NCI-H187 treated with DMSO at 0.1 percent for 48 hours (cell line): ENCODE results near the gene KRTAP10-6.
A peak's percentile ranks its signal among the peaks of the same experiment; 100 is the strongest.
"Not testable (repeated sequence)": the region's sequence is repeated elsewhere in the genome, so short reads cannot be mapped to it uniquely, and the experiment has no call there.

ENCODE experiments used
- DNase-seq: peaks from one replicate; lab custom pipeline; 2025; lab: John Stamatoyannopoulos, UW

KRTAP10-6 gene

DNA sequence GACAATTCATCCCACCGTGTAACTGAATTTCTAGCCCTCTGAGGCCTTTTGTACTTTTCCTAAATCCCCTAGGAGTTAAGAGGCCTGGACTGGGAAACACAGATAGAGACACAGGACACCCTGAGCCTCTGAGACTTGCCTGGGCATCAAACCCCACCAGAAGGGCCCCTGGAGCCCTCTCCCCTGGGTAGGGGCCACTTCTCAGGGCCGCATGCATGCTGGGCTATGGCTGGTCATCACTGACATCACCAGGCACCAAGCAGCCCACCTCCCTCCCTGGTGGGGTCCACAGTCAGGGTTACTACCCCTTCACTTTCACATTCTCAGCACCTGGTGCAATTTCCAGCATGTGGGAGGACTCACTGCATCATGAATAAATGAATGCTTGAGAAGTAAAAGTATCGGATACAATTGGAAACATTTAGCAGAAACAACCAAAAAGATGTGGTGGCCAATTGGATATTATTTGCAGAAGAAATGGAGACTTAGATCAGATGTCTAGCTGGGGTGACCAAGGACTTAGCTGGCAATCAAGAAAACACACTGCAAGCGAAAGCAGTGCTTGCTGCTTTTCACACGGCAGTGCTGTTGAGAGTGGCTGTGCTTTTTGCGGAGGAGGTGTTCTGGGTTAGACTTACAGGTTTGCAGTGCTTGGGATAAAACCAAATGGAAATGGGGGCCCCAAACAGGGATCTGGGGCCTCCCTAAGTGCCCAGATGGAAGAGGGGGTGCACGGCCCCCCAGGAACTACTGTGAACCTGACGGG is 7.1 kb upstream of the KRTAP10-6 start:
- DNase-seq, result no peak

DNA sequence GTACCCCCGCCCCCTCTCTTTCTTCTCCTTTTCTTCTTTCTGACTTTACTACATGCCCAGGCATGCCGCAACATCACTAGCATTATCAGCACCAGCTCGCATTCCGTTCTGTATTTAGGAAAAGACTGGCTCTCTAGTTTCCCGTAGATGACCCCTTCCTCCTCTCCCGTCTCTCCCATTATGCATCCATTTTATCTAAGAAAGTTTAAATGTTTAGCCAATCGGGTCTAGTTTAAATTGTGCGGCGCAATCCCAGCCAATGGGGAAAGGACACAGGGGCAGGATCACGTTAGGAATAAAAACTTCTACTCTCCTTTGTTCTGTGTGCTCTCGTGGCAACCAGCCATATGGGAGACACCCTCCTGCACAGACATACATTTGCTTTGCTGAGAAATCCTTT is 5.8 kb upstream of the KRTAP10-6 start:
- no peak for DNase-seq

DNA sequence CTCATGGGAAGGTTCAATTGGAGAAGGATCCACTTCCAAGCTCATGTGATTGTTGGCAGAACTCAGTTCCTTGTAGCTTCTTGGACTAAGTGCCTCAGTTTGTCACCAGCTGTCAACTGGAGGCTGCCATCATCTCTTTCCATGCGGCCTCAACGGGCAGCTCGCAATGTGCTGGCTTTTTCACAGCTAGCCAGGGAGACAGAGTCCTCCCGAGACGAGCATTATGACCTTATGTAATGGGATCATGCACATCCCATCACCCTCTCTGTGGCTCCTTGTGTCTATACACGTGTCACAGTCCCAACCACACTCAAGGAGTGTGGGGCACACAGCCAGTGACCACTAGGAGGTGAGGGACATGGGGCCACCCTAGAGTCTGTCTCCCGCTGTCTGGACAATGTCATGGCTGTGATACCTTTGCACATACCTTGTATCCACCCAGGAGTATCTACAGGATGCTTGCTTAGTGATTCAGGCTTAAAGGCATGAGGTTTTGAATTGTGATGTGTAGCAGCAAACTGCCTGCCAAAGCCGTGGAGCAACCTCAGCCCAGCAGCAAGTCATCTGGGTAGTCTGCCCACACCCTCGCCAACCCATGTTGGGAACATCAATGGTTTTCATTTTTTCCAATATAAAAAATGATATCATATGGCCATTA is 3.9 kb upstream of the KRTAP10-6 start:
- no peak for DNase-seq

DNA sequence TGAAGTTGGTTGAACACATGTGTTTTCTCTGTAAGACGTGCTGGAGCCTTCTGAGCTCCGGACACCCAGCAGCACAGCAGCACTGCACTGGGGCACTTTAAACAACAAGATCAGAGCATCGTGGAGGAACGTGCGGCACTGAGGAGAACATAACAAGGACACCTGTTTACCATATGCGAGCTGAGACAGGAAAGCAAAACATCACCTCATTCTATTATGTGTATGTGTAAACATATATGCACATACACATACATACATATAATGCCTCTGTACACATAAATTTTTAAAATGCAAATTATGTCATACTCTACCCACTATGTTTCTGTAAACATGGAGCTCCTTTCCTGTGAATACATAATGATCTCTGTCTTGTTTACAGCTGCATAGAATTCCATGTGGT is 3.2 kb upstream of the KRTAP10-6 start:
- no peak for DNase-seq

DNA sequence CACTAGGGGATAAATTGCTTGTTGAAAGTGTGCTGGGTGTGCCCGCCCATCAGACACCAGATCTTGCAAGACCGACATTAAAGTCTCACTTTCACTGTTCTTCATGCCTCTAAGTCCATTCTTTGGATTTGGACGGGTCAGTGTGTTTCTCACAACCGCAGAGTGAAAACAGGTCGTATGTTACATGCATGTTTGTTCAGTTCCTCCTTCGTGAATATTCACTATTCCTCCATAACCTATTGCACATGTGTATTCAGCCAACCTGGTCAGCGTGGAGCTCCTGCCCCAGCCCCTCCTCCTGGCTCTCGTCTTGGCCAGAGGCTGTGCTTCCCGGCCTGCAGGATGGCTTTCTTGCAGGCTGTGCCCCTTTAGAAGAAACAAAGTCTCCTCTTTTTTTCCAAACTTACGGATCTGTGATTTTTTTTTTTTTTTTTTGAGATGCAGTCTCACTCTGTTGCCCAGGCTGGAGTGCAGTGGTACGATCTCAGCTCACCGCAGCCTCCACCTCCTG is 2.2 kb upstream of the KRTAP10-6 start:
- no peak for DNase-seq

DNA sequence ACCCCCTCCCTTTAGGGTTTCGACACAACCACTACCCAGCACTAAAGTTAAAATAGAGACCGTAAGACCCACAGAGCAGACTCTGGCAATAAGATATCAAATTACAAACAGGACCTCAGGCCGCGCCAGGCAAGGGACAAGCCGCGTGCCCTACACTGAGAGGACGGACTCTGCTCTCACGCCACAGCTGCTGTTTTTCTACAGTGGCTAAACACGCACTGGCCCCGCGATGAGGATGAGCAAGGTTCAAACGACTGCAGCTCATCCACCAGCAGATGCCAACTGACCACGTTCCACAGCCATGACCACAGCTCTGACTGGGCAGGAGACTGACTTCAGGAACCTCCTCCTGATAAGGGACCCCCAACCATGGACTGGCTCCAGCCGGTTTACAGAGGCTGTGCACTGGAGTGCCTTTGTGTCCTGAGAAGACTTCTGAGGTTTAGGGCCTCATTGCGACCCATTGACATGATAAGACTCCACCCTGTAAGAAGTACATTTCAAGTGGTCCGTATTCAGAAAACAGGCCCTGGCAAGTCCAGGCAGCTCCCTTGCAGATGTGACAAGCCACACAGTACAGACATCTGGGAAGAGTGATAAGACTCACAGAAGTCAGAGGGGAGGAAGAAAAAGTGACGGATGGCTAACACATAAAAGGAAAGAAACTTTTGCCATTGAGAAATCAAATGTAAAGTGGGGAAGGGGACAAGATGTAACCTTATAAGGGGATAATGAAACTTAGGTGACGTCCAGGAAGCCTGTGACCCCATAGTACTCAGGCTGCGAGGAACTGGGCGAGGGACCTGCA is 1.5 kb upstream of the KRTAP10-6 start:
- DNase-seq, result peak; percentile 56

DNA sequence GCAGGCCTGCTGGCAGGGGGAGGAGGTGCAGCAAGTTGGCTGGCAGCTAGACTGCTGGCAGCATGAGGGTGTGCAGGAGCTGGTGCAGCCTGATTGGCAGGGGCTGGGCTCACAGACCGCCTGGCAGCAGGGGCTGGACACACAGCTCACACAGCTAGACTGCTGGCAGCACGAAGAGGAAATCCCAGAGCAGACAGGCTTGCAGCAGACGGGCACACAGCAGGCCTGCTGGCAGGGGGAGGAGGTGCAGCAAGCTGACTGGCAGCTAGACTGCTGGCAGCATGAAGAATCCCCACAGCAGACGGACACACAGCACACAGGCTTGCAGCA is 539 bp downstream of the KRTAP10-6 start:
- DNase-seq, result not testable (repeated sequence)

DNA sequence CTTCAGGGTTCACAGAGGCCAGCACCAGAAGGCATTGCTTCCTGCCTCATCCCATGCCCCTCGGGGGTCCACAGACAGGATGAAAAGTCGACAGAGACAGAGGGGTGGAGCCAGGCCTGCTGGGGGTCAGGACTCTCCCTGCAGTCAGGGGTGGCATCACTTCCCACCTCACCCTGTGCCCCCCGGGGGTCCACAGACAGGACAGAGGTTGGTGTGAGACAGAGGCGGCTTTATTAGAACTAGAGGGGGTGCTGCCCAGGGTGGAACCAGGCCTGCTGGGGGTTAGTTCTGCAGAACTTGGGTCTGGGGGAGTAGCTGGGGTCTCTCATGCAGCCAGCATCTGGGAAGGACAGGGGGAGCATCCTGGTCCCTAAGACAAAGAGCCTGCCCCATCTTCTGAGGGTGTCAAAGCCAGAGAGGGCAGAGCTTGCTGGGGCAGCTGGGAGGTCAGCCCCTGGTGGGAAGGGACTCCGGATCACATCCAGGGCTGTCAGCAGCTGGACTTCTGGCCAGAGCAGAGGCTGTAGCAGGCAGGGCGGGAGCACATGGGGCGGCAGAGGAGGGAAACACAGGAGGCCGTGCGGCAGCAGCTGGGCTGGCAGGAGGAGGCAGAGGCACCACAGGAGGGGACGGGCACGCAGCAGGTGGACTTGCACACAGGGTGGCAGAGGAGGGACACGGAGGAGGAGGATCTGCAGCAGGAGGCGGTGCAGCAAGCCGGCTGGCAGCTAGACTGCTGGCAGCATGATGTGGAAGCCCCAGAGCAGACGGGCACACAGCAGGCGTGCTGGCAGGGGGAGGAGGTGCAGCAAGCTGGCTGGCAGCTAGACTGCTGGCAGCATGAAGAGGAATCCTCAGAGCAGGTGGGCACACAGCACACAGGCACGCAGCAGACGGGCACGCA is 1.2 kb downstream of the KRTAP10-6 start:
- not testable (repeated sequence) for DNase-seq

DNA sequence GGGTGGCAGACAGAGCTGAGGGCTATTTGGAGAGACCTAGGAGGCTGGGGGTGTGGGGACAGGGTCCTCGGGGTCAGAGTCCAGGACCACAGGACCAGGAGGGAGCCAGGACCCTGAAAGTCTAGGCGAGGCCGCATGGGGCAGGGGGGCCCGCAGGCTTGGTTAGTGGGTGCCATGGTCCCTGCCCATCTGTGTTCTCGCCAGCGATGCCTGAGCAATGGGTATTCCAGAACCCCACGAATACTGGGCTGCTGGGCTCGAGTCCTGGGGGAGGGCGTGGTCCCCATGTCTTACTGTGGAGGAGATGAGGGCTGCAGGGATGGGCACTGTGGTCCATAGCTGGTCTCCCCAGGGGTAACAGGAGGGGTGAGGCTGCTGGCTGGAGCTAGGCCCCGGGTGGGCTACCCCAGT is 2.0 kb downstream of the KRTAP10-6 start:
- DNase-seq, result no peak

DNA sequence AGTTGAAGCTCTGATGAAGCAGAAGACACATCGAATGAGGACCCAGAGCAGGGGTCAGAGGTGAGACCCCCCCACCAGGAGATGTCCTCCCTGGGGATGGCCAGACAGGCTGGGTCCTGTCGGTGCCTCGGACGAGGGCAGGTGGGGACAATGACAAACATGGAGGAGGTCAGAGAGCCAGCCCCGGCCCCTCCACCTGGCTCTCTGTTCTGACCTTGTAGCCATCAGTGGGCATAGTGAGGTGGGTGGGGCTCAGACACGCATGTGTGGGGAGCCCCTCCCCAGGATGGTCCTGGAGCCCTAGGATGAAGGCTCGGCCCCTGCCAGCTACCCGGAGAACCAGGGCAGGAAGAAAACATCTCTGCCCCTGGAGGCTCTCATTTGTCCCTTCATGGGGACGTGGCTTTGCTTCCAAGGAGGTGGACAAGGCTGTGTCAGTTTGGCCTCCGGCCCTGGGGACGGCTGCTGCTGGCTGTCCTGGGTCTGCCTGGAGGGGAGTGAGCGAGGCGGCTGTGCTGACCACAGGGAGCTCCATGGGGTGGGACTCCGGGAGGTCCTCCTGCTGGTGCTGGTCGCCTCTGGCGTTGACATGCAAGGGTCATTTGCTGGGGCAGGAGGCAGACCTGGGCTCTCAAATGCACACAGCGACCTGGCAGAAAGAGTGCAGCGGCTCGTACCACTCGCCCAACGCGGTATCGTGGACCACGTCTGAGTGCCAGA is 2.6 kb downstream of the KRTAP10-6 start:
- DNase-seq, result no peak

DNA sequence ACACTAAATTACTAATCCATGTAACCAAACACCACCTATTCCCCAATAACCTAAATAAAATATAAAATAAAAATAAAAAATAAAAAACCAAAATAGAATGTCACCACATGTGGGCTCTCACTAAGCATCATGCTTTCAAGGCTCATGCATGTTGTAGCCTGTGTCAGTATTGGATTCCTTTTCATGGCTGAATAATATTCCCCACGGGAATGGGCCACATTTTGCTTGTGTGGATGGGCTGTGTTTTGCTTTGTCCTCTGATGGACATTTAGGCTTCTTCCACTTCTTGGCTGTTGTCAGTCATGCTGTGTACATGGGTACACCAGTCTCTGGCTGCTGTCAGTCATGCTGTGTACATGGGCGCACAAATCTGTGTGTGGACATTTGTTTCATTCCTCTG is 3.2 kb downstream of the KRTAP10-6 start:
- no peak for DNase-seq

DNA sequence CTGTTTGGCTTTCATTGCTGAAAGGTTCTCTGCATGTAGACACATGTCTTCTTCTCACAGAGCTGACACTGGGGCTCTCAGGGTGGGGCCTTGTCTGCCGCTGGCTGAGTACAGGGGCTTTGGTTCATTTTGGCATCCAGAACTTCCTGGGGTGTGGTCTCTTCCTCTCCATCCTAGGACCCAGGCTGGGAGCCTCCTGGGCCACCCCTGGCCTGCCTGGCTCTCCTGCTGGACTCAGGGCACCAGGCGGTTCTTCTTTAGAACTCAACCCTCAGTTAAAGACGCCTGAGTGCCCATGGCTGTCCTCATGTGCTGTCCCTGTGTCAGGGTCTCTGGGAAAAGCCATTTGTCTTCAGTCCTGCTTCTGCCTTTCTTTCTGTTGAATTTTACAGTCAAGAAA is 6.4 kb downstream of the KRTAP10-6 start:
- no peak for DNase-seq

DNA sequence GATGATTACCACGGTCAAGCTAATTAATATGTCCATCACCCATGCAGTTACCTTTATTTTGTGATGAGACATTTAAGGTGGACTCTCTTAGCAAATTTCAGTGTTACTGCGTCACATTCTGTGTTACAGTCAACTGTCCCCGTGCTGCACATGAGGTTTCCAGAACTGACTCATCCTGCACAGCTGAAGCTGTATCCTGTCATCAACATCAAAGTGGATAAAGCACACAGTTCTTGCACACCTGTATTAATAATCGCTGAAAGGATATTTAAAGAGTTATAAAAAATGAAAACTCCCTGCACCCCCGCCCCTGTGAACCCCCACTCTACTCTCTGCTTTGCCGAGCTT is 8.5 kb downstream of the KRTAP10-6 start:
- DNase-seq, result no peak

DNA sequence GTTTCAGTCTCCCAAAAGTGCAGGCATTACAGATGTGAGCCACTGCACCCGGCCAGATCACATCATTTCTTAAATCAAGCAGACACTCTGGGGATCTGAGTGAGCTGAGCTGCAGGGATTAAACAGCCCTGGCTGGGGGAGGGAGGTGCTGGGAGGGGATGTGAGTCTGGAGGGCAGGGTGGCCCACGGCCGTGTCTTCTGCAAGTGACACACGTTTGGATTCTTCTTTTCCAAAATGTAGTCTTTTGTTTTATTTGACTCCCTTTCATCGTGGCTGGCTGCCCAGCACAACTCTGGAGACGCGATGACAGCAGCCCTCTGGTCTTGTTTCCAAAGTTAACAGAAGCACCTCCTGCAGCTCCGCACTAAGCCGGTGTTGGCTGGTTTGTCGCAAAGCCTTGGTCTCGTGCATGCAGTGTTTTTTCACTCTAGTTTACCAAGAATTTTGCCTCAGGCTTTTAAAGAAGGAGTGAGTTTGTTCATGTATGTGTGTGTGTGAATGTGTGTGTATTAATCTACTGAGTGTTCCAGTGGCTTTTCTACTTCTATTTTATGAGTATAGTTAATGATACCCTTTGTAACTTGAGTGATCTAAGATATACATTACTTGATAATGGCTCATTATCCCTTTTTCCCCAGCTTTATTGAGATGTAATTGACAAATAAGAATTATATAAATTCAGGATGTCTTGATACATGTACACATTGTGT is 9.1 kb downstream of the KRTAP10-6 start:
- DNase-seq, result no peak

DNA sequence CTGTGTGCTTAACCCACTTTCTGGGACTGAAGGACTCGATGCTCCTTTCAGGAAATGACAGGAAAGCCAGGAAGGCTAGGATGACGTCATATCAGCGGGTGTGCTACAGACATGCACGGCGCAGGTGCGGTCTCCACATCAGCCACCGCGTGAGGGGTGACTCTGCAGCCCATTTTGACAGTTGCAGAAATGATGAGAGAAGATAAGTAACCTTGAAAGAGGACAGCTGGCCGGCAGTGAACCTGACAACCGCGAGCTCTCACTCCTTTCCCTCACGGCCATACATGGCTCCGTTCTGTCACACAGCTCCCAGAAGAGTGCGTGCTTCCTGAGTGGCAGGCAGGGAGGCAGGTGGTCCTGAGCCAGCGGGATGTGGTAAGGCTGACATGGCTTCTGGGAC is 10.2 kb downstream of the KRTAP10-6 start:
- no peak for DNase-seq

DNA sequence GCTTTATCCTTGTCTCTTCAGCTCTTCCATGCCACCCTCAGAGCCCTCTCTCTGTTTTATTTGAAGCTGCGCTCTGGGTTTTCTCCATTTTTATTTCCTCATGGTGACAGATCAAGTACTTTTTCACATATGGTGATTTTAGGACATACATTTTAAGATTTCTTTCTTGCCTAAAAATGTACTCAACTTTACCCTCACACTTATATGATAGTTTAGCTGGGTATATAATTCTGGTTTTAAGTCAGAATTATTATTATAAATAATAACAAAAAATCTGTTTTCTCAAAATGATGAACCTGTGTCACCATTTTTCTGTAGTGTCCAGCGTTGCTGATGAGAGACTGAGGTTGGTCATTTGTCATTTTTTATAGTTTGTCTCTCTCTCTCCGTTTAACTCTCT is 11.1 kb downstream of the KRTAP10-6 start:
- no peak for DNase-seq

DNA sequence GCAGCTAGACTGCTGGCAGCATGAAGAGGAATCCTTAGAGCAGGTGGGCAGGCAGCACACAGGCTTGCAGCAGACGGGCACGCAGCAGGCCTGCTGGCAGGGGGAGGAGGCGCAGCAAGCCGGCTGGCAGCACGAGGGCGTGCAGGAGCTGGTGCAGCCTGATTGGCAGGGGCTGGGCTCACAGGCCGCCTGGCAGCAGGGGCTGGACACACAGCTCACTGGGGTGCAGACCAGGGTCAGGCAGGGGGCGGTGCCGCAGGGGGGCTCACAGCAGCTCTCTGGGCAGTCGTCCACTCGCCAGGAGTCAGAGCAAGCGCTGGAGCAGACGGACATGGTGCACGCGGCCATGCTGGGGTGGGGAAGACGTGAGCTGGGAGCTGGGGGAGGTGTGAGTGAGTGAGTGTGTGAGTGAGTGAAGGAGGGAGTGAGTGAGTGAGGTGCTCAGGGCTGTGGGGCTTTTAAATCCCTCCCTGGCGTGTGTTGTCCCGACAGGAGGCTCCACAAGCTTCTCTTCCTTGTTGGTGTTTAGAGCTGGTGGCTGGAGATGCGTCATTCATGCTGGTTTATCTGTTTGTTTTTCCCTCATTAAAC is 12.0 kb downstream of the KRTAP10-6 start, which contains the start of gene KRTAP10-5:
KRTAP10-5 (minus strand) TSS at position 374 of the 591 bp plus-strand sequence; CDS start at position 348, 26 bp downstream.
- DNase-seq, result not testable (repeated sequence)

DNA sequence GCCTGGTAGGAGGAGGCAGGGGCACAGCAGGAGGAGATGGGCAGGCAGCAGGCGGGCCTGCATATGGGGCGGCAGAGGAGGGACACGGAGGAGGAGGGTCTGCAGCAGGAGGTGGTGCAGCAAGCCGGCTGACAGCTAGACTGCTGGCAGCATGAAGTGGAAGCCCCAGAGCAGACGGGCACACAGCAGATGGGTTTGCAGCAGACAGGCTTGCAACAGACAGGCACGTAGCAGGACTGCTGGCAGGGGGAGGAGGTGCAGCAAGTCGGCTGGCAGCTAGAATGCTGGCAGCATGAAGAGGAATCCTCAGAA is 12.5 kb downstream of the KRTAP10-6 start:
- no peak for DNase-seq

DNA sequence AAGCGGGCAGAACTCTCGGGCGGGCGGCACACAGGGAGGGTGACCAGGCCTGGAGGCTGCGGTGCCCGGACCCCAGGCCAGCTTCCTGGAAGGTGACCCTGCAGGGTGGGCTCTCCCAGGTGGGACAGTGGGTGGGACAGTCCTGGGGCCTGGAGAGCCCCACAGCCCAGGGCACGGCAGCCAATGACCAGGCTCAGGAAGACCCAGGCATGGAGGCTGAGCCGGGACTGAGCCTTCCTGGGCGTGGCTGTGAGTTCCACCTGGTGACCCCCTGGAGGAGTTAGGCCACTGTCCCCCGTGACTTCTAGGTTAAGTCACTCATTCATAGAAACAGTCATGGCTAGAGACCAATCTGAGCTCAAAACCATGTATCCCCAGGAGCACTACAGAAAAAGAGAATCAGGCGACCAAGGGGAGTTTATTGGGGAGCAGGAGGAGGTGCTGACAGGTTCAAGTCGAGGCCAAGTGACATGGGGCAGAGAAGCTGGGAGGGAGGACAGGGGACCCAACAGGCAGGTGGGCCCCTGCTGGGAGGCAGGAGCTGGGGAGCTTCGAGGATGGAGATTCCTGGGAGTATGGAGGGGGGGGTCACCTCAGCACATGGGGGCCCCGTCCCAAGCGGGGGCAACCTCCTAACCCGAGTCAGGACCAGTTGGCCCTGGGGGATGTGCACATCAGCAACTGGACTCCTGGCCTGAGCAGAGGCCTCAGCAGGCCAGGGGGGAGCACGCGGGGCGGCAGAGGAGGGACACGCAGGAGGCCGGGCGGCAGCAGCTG is 13.1 kb downstream of the KRTAP10-6 start:
- no peak for DNase-seq
